Rectal smooth muscle tissue (tissue), 1 donor: ENCODE data around the gene TPRG1L.

Experiments
- H3K27ac ChIP-seq: one replicate; pipeline ENCODE4 v1.7.0; 2013; ENCODE audit warnings: low read depth, low read length, inconsistent platforms
- H3K27me3 ChIP-seq: one replicate; pipeline ENCODE4 v1.7.0; 2013; ENCODE audit warnings: low read length; ENCODE audit not compliant: control insufficient read depth, insufficient read depth
- H3K36me3 ChIP-seq: one replicate; pipeline ENCODE4 v1.7.0; 2013; ENCODE audit warnings: low read length; ENCODE audit not compliant: control insufficient read depth, insufficient read depth
- H3K4me1 ChIP-seq: one replicate; pipeline ENCODE4 v1.7.0; 2013; ENCODE audit warnings: low read length; ENCODE audit not compliant: control insufficient read depth, insufficient read depth
- H3K4me3 ChIP-seq: one replicate; pipeline ENCODE4 v1.7.0; 2013; ENCODE audit warnings: low read length
- H3K9ac ChIP-seq: one replicate; pipeline ENCODE4 v1.7.0; 2013; ENCODE audit warnings: low read length

TPRG1L gene

GRCh38 chr1:3649342-3650247 is 24.8 kb downstream of the TPRG1L start, which contains the start of gene WRAP73:
TSS of gene WRAP73 (minus strand) at chr1:3650103. CDS start at chr1:3649999, 104 bp downstream.
- no peak within 1 kb of the TSS for H3K27ac ChIP-seq
- peak within 1 kb of the TSS; percentile 56 for H3K9ac ChIP-seq
- no peaks in the 10 kb centered on the region for H3K4me1 ChIP-seq
- peaks cover 24% of the 10 kb centered on the region for H3K27me3 ChIP-seq
- peaks cover 3% of the 10 kb centered on the region for H3K36me3 ChIP-seq
- H3K4me3 ChIP-seq = peak within 1 kb of the TSS; percentile 86

- no peaks in the 10 kb centered on the region for H3K4me1 ChIP-seq
- peak overlapping the region; percentile 86 for H3K4me3 ChIP-seq
- H3K27me3 ChIP-seq = peaks cover 25% of the 10 kb centered on the region
- no peak overlapping the region for H3K9ac ChIP-seq
- H3K27ac ChIP-seq = no peak overlapping the region
- no peaks in the 10 kb centered on the region for H3K36me3 ChIP-seq
Measured at GRCh38 chr1:3650248-3651025, 25.6 kb downstream of the TPRG1L start.

- H3K4me3 ChIP-seq = no peak overlapping the region
- no peak overlapping the region for H3K27ac ChIP-seq
- no peaks in the 10 kb centered on the region for H3K4me1 ChIP-seq
- no peak overlapping the region for H3K9ac ChIP-seq
- no peaks in the 10 kb centered on the region for H3K36me3 ChIP-seq
- H3K27me3 ChIP-seq = peaks cover 25% of the 10 kb centered on the region
Measured at GRCh38 chr1:3651026-3651929, 26.5 kb downstream of the TPRG1L start.

GRCh38 chr1:3651930-3652547 is 27.2 kb downstream of the TPRG1L start, which contains the start of gene TP73:
TSS of gene TP73 (plus strand) at chr1:3652516. CDS start at chr1:3682366, 29,850 bp downstream.
- H3K27me3 ChIP-seq = peaks cover 25% of the 10 kb centered on the region
- peak within 1 kb of the TSS; percentile 27 for H3K4me3 ChIP-seq
- H3K36me3 ChIP-seq = no peaks in the 10 kb centered on the region
- H3K9ac ChIP-seq = no peak within 1 kb of the TSS
- no peaks in the 10 kb centered on the region for H3K4me1 ChIP-seq
- no peak within 1 kb of the TSS for H3K27ac ChIP-seq

DNA sequence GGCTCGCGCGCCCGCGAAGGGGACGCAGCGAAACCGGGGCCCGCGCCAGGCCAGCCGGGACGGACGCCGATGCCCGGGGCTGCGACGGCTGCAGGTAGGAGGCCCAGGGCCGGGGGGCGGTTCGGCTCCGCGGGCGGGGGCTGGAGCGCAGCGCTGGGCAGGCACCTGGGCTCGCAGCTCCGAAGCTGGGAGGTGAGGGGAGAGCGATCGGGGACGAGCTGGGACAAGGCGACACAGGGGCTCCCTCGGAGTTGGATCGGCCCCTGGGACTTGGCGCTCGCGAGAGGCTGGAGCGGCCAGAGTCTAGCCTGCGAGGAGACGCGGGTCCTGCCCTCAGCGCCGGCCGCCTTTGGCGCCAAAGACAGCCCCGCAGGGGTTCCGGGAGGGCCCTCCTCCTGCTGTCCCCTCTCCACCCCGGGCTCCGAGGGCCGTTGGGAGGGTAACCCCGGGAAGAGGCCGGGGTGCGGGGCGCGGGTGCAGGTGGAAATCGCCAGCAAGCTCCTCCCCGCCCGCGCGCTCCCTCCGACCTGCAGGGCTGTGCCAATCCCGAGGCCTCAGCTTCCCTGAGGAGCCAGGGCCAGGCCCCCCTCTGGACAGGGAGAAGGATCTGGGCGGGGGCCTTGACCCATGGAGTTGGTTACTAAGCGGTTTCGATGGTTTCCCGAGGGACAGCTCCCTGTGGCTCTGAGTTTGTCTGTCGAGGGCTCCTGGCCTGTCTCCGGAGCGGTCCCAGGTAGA is 27.9 kb downstream of the TPRG1L start:
- no peaks in the 10 kb centered on the region for H3K4me1 ChIP-seq
- no peak overlapping the region for H3K27ac ChIP-seq
- H3K36me3 ChIP-seq = no peaks in the 10 kb centered on the region
- H3K27me3 ChIP-seq = peaks cover 25% of the 10 kb centered on the region
- H3K4me3 ChIP-seq = no peak overlapping the region
- H3K9ac ChIP-seq = no peak overlapping the region

GRCh38 chr1:3653286-3653618 is 28.4 kb downstream of the TPRG1L start:
- Histone ChIP-seq H3K4me3 (no peak overlapping the region), H3K9ac (no peak overlapping the region), H3K4me1 (no peaks in the 10 kb centered on the region), H3K27me3 (peaks cover 25% of the 10 kb centered on the region), H3K27ac (no peak overlapping the region), H3K36me3 (no peaks in the 10 kb centered on the region)

GRCh38 chr1:3654549-3655281 is 29.9 kb downstream of the TPRG1L start:
- peaks cover 25% of the 10 kb centered on the region for H3K27me3 ChIP-seq
- no peaks in the 10 kb centered on the region for H3K4me1 ChIP-seq
- H3K27ac ChIP-seq = no peak overlapping the region
- no peak overlapping the region for H3K9ac ChIP-seq
- H3K4me3 ChIP-seq = no peak overlapping the region
- no peaks in the 10 kb centered on the region for H3K36me3 ChIP-seq

GRCh38 chr1:3656450-3657095 is 31.8 kb downstream of the TPRG1L start:
- Histone ChIP-seq H3K9ac (no peak overlapping the region), H3K27me3 (peaks cover 13% of the 10 kb centered on the region), H3K4me3 (no peak overlapping the region), H3K36me3 (no peaks in the 10 kb centered on the region), H3K27ac (no peak overlapping the region), H3K4me1 (no peaks in the 10 kb centered on the region)

DNA sequence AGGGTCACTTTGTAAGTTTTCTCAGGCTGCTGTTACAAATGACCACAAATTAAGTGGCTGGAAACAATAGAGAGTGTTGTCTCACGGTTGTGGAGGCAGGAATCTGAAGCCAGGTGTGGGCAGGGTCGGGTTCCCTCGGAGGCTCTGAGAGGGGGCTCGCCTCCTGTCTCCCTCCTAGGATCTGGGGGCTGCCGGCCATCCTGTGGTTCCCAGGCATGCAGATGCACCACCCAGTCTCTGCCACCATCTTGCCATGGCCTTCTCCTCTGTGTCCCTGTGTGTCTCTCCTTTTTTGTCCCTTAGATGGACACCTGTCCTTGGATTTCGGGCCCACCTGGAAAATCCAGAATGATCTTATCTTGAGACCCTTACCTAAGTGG is 32.3 kb downstream of the TPRG1L start:
- no peaks in the 10 kb centered on the region for H3K4me1 ChIP-seq
- H3K36me3 ChIP-seq = no peaks in the 10 kb centered on the region
- H3K4me3 ChIP-seq = no peak overlapping the region
- H3K27ac ChIP-seq = no peak overlapping the region
- peaks cover 12% of the 10 kb centered on the region for H3K27me3 ChIP-seq
- no peak overlapping the region for H3K9ac ChIP-seq

DNA sequence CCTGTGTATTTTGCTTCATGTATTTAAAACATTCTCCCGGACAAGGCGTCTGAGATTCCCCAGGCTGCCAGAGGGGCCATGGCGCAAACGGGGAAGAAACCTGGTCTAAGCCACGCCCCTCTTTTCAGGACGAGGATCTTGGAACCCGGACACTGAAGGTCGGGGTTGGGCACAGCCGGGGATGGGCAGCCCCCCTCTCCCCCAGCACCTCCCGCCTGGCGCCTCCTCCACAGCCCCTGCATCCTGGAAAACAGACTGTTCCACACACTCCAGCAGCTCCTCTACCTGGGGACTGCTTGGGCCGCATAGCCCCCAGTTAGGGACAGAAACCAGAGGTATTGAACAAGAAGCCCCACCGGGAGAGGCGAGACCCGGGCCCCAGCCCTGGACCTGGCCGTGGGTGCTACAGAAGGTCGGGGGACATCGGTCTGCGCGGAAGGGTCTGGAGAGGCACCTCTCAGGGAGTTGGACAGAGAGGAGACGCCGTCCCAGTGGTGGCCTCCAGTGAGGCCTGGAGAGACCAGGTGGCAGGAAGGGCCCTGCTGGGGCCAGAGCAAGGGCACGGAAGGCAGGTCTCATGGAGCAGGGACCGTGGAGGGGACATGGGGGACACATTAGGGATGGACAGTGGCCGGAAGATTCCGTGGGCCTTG is 32.9 kb downstream of the TPRG1L start:
- Histone ChIP-seq H3K36me3 (no peaks in the 10 kb centered on the region), H3K4me3 (no peak overlapping the region), H3K4me1 (no peaks in the 10 kb centered on the region), H3K27me3 (peaks cover 12% of the 10 kb centered on the region), H3K9ac (no peak overlapping the region), H3K27ac (no peak overlapping the region)
